Measurements from ENCODE around the gene P2RX2. TPM values are rescaled to one million over a fixed set of nuclear protein-coding genes. Genes with fewer than 3 reads are reported as not detected.

Gene P2RX2
- total and polyA plus RNA-seq, 2 of the 4 experiments (the other 2 are of a cell fraction): not detected

- no peaks in the 10 kb centered on the region for H3K9me3 ChIP-seq (ENCODE audit: control insufficient read depth, insufficient read depth, low read length)
- no peak overlapping the region for H3K4me3 ChIP-seq (ENCODE audit: insufficient read depth, low read depth, low read length)
- BruUV-seq (replicated peaks): no TSS peak
- H2BK5ac ChIP-seq (ENCODE audit: low read depth, low read length, poor library complexity, severe bottlenecking): no peak overlapping the region
- dilution Hi-C loops (cut with HindIII; ENCODE audit: low sequenced_read_pairs, unreplicated experiment): no loop called here
- H3K79me1 ChIP-seq (ENCODE audit: low read depth in 1 of 2, low read length in 2 of 2): no peaks in the 10 kb centered on the region
- H4K8ac ChIP-seq (ENCODE audit: low read depth in 2 of 2, low read length in 2 of 2): no peak overlapping the region
- no peak overlapping the region for H2BK120ac ChIP-seq (ENCODE audit: low read depth, low read length)
- no peak overlapping the region for H2BK20ac ChIP-seq (ENCODE audit: low read depth, low read length)
- WGBS, 2 experiments (ENCODE audit: extremely low coverage in 2 of 2, insufficient read length in 1 of 2): 84% methylated on average over 14 of the region's 67 CpGs; no CpG with 5 or more reads in 1 of the 2 experiments
- H3K36me3 ChIP-seq (ENCODE audit: control insufficient read depth, insufficient read depth, low read length): no peaks in the 10 kb centered on the region
- H2BK15ac ChIP-seq (ENCODE audit: low read depth, low read length): no peak overlapping the region
- in situ Hi-C loops (cut with MboI; ENCODE audit: low sequenced_read_pairs): no loop called here
- intact Hi-C loops (cut with micrococcal nuclease): no loop called here
- ATAC-seq (ENCODE audit: low read depth) (no peak), DNase-seq (no peak)
- no peak overlapping the region for H3K56ac ChIP-seq (ENCODE audit: extremely low read depth, insufficient read depth, low read length)
- H3K4ac ChIP-seq (ENCODE audit: low read depth, low read length): no peak overlapping the region
- ChIA-PET CTCF (interaction anchor here (0.9 kb wide), 1 partner anchor 11 kb away, joined by 3 read pairs; no protein-coding TSS in a partner anchor), POLR2A (ENCODE audit: unreplicated experiment) (no interaction called here)
- H4K20me1 ChIP-seq (ENCODE audit: insufficient read depth, low read length): peaks cover 2% of the 10 kb centered on the region; the same call in 1 of the 2 replicates
- no peak overlapping the region for H3K23ac ChIP-seq (ENCODE audit: low read depth, low read length)
- H3K27me3 ChIP-seq (ENCODE audit: control insufficient read depth, insufficient read depth, low read length): peaks cover 30% of the 10 kb centered on the region
- H2AFZ ChIP-seq (replicated peaks; ENCODE audit: low read length, poor library complexity): no peak overlapping the region
- TF ChIP-seq NFE2L2 (IDR thresholded peaks at IDR 0.05; ENCODE audit: low read depth, low read length) (no peak), BHLHE40 (IDR thresholded peaks at IDR 0.05; ENCODE audit: low read depth, low read length) (no peak), RCOR1 (IDR thresholded peaks at IDR 0.05; ENCODE audit: insufficient replicate concordance, low read length) (no peak), CHD1 (IDR thresholded peaks at IDR 0.05; ENCODE audit: low read depth, low read length) (no peak), SMC3 (IDR thresholded peaks at IDR 0.05; ENCODE audit: low read depth, low read length) (no peak), POLR2A (IDR thresholded peaks at IDR 0.05; ENCODE audit: low read depth, low read length) (no peak), RAD21 (IDR thresholded peaks at IDR 0.05; ENCODE audit: low read length) (no peak), CEBPB (IDR thresholded peaks at IDR 0.05; ENCODE audit: low read depth, low read length) (no peak)
- H3K4me1 ChIP-seq (ENCODE audit: control insufficient read depth, insufficient read depth, low read length): peaks cover 7% of the 10 kb centered on the region; the same call in 1 of the 2 replicates
- H4K91ac ChIP-seq (ENCODE audit: insufficient read depth, low read depth, low read length): no peak overlapping the region
- no peaks in the 10 kb centered on the region for H3K9me1 ChIP-seq (ENCODE audit: insufficient read depth, low read length)
- peak overlapping the region; percentile 70 for H2AK9ac ChIP-seq (replicated peaks; ENCODE audit: low read depth, low read length, poor library complexity)
- H3K9ac ChIP-seq (ENCODE audit: low read depth, low read length): no peak overlapping the region
- no peak overlapping the region for H3K4me2 ChIP-seq (ENCODE audit: low read depth, low read length)
- H3K27ac ChIP-seq (ENCODE audit: insufficient read depth, low read length): no peak overlapping the region
- no peak overlapping the region for H2AK5ac ChIP-seq (ENCODE audit: low read depth, low read length)
- H3K14ac ChIP-seq (replicated peaks; ENCODE audit: low read depth, low read length): no peak overlapping the region
- H3K18ac ChIP-seq (ENCODE audit: low read depth, low read length): no peak overlapping the region
- no peak overlapping the region for H4K5ac ChIP-seq (ENCODE audit: low read depth, low read length)
Observed at GRCh38 chr12:132603240-132604150, 15.1 kb upstream of the P2RX2 start.

Data from IMR-90 (cell line).